HG03432 (cell line): ENCODE results near the gene P2RY1.

Experiments
- ATAC-seq: cut with Tn5 transposase; IDR thresholded peaks from one replicate; pipeline ENCODE4 v1.9.1; 2021; ENCODE audit warnings: mild to moderate bottlenecking, moderate library complexity; ENCODE audit not compliant: unreplicated experiment

The P2RY1 gene, protein sequence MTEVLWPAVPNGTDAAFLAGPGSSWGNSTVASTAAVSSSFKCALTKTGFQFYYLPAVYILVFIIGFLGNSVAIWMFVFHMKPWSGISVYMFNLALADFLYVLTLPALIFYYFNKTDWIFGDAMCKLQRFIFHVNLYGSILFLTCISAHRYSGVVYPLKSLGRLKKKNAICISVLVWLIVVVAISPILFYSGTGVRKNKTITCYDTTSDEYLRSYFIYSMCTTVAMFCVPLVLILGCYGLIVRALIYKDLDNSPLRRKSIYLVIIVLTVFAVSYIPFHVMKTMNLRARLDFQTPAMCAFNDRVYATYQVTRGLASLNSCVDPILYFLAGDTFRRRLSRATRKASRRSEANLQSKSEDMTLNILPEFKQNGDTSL

DNA sequence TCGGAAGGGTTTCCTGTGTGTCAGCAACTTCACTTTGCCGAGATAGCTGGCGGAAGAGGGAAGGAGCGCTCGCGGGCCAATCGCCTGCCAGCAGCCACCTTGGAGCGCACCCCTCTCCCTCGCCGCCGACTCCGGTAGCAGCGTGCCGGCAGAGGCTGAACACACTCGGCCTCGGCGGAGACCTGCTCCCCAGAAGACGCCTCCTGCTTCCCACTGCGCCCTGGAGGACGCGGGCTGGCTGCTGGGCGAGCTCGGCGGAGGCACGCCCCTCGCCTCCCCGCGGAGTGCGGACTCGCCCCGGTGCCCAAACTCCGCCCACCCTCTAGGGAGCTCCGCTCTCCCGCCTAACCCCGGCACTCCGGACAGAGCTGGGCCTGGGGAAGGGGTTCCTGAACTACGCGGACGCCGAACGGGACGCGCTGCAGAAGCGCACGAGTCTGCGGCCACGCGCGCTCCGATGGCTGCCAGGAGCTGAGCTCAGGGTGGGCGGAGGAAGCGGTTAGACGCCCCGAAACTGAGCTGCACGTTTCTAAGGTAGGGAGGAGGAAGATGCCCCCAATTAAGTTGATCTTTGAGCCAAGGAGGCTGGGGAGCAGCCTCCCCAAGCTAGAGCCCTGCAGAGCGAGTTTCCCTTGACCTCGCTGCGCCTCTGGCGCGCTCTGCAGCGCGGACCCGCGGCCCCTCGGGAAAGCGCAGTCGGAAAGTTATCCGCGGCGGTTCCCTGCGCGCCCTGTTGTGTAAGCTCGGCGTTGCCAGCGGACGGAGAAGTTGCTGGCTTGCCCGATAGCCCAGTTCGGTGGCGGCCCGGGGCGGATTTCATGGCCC lies at the start of gene P2RY1:
P2RY1 (plus strand) TSS at position 356 of the 825 bp plus-strand sequence. CDS start 652 bp downstream, outside the sequence.
- peak; percentile 83 for ATAC-seq

GRCh38 chr3:152786977-152787681 lies 47.8 kb upstream of the P2RY1 start:
- ATAC-seq: no peak

DNA sequence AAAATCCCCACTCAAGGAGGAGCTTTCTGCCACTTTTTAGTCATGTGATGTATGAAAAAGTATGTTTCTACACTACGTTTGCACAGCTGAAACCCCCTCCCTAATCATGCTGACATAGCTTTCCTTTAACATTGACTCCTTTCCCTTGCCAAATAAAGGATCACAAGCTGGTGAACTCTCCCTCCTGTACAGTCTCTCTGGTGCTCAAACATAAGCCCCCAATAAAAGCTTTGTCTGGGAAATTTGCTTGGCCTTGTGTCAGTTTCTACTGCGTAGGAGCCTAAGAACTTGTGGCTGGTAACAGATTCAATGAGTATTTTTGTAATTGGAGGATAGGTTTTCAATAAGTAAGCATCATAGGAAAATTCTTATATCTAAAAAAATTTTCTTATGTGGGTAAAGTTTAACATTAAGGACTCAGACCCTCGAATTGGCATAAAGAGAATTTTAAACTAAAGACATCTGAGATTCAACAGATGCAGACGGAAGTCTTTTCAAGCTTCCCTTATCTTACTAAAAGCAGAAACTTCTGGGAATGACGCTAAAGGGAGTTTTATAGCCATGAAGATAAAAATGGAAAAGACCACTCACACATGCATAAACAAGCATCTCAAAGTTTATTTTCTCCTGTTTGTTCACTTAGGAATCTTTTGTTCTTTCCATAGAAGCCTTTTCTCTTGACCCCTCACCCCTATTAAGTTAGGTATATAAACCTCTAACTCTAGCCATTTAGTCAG lies 44.1 kb upstream of the P2RY1 start:
- no peak for ATAC-seq

DNA sequence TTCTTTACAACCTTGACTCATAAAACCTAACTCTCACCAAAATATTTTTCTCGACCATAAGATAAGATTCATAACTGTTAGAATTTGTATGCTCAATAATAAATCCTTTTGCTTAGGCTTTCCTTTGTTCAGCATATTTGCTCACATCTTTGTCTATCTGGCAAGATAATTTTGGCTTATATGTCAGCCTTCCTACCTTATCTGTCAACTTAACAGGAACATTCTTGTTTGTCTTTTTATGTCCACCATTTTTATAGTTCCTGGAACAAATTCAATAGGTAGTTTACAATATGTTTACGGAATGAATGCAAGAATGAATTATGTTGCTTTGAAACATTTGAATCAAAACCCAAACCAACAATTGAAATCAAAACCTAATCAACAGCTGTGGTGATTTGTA lies 41.0 kb upstream of the P2RY1 start:
- no peak for ATAC-seq

DNA sequence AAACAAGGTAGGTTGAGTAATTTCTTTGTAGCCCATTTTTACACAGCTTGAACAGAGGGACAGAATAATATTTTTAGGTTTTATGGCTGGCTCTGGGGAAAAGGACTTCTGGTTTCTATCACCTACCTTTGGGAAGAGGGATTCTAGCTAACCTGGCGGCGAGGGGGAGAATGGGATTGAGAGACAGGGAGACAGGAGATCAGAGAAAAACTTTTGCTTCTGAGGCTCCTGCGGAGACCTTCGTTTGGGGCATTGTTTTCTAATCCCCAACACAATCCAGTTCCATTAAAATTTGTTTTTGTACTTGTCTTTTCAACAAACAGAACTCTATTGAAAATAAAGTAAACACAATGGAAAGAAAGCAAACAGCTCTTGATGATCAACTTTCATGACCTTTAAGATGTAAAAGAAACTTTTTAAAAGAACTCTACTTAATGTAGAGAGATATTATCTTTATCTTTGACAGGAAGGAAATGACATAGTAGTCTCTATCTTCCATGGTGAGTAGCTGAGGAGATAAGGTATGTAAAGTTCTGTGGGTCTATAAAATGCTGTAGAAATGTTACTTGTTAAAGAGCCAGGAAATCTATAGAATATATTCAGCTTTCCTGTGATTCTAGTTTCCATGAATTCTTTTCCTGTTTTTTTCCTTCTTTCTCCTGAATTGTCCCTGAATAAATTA lies 37.0 kb upstream of the P2RY1 start:
- no peak for ATAC-seq

DNA sequence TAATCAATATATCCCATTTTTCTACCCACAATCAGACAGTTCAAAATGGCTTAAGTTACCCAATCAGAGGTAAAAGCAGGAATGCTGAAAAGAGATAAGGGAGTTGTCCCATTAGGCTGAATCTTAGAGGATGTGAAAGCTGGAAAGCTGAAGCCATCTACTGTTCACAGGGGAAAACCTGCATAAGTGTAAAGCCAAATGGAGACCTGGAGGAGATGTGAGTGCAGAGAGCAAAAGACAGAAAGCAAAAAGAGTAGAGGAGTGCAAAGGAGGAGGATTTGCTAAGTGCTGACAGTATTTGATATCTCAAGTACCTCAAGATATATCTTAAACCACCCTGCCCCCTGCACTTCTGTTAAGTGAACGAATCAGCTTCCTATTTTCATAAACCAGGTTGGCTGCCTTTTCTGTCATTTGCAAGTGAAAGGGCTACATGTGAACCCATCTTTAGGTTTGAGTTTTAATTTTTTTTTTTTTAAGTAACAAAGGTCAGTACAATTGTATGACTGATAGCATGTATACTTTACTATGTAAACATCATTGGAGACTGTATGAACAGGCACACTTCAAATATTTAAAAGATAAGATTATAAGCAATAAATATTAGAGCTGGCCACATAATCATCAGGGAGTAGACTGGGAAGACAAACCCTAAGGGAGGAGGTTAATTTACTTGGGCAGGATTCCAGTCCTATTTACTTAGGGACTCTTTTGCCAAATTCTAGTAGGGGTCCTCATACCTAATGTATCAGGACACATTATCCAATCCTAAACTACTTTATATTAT lies 22.8 kb upstream of the P2RY1 start:
- no peak for ATAC-seq

DNA sequence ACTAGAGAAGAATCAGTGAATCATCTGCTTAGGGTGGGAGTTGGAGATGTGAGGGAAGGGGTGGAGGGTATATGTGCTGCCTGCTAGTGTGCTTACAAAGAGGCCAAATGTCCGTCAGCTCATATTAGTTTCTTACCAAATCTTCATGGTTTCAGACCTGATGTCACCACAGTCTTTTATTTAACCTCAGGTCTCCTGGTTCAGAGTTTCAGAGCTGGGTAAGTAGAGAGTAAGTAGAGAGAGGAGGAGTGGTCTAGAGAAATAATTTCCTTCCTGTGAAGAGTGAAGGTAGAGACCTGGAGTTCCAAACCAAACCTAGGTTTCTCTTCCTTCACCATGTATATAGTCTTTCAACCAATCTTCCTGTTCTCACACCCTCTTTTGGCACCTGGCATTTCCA lies 17.5 kb upstream of the P2RY1 start:
- ATAC-seq: peak; percentile 76

GRCh38 chr3:152818027-152818426 lies 16.9 kb upstream of the P2RY1 start:
- ATAC-seq: no peak

GRCh38 chr3:152823173-152823572 lies 11.8 kb upstream of the P2RY1 start:
- no peak for ATAC-seq

GRCh38 chr3:152823781-152824180 lies 11.2 kb upstream of the P2RY1 start:
- ATAC-seq: no peak

- no peak for ATAC-seq
Observed at GRCh38 chr3:152825566-152825965, 9.4 kb upstream of the P2RY1 start.

DNA sequence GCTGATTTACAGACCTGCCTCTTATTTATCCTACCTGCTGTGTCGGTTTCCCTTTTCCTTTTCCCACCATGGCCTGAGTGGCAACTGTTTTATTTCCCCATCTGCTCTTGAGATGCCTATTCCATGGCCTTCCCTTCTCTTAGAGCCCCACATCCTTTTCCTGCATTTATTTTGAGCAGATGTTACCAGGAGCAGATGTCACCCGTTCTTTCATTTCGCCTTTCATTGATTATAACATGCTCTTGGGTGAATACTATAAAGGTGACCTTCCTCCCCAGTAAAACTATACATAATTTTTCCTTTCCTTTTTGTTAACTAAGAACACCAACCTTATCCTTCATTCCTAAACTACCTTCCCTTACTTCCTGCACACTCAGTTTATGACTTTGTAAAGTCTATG lies 8.5 kb upstream of the P2RY1 start:
- ATAC-seq: no peak

- ATAC-seq: no peak
Observed at GRCh38 chr3:152827313-152827712, 7.6 kb upstream of the P2RY1 start.

- ATAC-seq: no peak
Observed at GRCh38 chr3:152828075-152828840, 6.7 kb upstream of the P2RY1 start.

DNA sequence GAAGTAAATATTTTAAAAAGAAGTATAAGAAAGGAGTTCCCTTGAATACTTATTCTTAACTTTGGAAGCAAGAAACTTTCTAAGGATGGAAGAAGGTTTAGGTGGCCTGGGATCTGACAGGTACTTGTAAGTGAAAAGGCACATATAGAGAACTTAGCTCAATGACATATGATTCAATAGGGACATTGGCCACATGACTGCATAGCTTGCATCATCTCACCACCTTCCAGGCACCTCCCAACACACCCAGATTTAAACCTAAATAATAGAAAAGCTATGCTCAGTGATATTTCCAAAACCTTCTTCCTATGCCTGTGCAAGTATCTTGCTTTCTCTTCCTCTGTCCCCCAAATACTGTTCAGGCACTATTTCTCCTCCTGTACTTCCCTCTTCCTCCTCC lies 4.7 kb upstream of the P2RY1 start:
- no peak for ATAC-seq

DNA sequence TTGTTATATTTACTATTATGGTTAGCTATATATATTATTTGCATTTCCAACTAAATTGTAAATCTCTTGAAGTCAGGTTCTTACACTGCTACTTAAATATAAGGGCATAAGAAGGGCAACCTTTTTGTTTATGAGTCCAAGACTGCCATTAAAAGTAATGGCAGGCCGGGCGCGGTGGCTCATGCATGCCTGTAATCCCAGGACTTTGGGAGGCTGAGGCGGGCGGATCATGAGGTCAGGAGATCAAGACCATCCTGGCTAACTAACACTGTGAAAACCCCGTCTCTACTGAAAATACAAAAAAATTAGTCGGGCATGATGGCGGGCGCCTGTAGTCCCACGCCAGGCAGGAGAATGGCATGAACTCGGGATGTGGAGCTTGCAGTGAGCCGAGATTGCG lies 2.9 kb upstream of the P2RY1 start:
- ATAC-seq: no peak

DNA sequence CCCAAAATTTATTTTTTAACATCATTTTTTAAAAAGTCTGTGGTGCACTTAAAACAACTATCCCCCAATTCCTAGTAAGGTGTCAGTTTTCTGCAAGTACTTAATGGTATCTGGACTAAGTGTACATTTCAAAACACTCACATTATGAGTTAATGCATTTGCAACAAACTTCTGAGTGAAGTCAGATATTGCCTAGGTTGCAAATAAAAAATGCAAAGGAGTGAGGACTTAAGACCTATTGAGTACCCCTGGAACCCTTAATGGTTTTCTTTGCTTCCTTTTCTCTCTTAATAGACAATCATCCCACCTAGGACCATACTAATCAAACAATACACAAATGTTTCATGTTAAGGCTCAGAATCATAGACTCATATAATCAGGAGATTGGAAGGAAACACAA lies 1.8 kb upstream of the P2RY1 start:
- ATAC-seq: no peak

- ATAC-seq: no peak
Observed at GRCh38 chr3:152834191-152834775, 648 bp upstream of the P2RY1 start.
